Activated CD4-positive, CD25-positive, alpha-beta regulatory T cell treated with anti-CD3 and anti-CD28 coated beads, Interleukin-2, amount 50 U/mL, for 16 hours (primary cell): ENCODE measurements around the gene XXYLT1.

Experiments
- DNase-seq: peaks from one replicate; pipeline ENCODE4 v3.0.0-alpha.2; 2020; ENCODE audit warnings: low read depth, low spot score

XXYLT1 gene

DNA sequence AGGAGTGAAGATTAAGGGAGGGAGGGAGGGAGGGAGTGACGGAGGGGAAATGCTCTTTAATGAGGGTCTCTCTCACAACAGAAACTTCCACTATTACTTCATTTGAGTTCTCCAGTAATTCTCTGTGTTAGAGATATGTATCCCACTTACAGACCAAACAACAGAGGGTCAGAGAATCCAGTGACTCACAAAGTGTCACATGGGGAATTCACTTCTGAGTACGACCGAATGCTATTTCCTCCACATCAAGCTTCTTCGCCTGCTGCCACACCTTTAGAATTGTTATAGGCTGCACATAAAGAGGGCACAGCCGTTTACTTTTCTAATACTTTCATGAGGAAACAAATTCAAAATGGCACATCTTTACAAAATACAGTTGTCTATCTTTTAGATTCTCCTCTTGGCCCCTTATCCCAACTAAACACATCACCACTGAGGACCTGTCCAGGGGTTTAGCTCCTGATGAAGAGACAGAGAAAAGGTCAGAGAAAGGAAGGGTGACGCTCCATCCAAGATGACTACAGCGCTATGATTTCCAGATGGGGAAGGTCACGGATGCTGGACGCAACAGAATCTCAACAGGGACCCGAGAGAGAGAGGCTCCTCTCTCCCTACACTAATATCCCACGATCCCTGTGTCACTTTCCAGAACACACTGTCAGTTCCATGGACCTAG is 119.0 kb downstream of the XXYLT1 start:
- DNase-seq: no peak

DNA sequence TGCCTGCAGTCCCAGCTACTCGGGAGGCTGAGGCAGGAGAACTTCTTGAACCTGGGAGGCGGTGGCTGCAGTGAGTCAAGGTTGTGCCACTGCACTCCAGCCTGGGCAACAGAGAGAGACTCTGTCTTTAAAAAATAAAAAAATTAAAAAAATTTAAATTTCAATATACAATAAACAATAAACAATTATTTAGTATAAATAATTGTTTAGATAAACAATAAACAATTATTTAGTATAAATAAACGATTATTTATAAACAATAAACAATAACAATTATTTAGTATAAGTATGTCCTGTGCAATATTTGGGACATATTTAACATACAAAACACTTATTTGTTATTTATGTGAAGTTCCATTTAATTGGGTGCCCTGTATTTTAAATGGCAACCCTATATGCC is 119.6 kb downstream of the XXYLT1 start:
- DNase-seq: no peak

DNA sequence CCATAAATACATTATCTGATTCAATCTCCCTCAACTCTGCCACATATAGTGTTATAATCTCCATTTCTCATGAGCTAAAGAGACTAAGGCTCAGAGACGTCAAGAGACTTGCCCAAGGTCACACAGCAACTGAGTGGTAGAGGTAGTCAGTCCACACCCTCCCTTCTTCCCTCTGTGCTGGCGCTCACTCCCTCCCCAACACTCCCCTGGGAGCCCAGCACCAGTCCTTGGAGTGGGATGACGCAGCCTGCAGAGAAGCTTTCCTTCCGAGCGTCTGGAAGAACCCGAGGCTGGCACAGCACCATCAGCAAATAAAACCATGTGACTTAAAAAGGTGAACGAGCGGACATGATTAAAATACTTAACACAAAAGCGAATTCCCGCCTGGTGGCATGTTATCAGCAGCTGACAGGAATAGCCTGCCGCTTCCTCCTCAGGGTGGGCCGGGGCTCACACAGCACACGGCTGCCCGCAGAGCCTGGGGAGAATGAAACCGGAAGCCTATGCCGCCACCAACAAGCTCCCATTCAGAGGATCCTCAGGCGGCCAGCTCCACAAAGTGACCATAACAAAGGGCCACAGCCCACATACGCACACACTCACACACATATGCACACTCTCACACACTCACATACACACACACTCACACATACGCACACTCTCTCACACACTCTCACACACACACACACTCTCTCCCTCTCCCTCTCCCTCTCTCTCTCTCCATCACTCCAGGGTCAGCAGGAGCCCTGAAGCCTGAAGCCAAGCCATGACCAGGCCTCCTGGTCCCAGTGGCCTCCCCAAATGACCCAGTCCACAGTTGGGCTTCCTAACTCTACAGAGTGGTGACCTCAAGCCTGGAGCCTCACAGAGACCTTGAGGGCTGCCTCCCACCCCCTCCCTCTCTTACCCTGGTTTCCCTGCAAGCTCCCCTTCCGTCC is 120.5 kb downstream of the XXYLT1 start:
- DNase-seq: no peak

DNA sequence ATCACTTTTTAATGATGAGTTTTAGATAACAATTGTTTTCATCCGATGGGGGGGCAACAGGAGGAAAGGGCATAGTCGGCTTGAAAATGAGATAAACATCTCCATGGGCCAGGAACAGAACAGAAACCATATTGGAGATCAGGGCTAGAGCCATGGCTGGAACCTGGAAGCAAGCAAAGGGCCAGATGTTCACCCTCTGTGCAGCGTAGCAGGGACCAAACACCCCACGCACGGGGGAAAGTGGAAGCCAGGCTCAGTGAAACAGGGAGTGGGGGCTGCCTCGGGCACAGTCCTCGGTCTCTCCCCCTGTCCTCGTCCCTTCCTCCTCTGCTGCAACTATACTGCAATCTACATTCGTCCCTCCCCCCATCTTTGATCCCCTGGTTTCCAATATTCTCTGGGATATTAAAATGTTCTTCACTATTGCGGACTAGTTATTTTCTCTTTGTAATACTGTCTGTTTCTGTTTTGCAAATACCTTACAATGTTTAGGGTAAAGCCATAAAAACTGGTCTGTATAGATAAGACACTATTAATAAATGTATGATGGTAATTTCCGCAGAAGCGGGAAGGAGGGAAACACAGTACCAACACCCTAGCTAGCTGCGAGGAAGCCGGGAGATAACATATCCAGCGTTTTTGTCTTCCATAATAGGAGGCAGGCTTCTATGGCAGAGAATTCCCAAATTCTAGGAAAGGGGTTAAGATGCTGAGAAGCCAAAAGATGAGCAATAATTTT is 121.5 kb downstream of the XXYLT1 start:
- no peak for DNase-seq

DNA sequence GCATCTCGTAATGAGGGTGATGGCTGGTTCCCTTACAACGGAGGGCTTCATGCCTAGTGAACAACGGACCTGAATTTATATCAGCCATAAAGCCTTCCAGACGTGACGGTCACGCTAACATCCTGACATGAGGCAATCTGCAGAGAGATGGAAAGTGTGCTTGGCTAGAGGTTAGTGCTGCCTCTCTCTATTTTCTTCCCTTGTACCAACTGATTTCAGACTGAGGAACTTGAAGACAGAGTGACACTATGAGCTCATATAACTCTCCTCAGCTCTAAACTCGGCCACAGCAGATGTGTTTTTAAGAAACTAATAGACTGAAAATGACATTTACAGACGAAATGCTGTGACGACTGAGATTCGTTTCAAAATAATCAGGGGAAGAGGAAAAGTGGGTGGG is 122.4 kb downstream of the XXYLT1 start:
- DNase-seq: no peak

DNA sequence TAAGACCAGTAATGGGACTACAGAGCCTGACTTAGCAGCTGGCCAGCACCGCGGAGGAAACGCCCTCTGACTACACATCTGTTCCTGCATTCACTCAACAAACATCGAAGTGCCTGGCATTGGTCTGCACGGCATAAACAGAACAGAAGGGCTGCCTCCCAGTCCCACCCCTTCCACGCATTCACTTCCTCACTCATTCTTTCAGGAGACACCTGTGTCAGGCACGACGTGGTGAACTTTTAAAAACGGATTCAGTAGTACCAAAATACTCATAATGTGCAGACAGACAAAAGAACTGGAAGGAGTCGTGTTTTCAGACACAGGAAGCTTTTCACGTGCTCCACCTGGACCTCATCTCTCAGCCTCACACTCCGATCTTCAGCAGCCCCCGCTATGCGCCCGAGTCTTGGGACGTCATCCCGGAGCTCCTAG is 123.3 kb downstream of the XXYLT1 start:
- no peak for DNase-seq

DNA sequence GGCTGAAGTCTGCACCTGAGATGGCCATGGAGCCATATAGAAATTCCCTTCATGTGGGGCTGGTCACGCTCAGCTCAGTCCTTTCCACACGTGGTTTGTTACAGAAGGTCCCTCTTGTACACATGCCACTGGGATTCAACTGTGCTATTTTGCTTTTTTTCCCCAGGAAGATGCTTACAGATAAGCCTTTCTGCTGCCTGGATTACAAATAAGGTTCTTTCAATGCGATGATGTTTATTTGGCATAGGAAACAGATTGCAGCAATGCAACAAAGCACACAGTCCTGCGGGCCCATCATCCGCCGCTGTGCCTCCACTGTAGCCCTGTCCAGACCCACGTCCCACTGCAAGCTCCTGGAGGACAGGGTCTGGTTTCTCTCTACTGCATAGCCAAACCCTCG is 124.8 kb downstream of the XXYLT1 start:
- no peak for DNase-seq

DNA sequence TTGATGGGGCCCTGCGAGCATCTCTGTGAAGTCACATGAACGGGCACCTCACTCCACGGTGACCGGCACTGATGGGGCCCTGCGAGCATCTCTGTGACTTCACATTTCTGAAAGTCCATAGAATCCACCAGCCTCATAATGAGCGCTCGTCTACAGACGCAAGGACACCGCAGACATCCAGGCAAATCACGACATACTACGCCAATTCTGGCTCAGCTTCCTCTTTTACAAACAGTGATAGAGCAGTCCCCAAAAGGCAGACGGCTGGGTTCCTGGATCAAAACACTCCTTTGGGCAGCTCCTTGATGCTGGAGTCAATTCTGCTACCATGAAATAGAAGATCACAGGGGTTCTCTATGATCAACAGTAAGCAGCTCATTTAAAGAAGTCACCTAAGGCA is 125.4 kb downstream of the XXYLT1 start:
- no peak for DNase-seq

DNA sequence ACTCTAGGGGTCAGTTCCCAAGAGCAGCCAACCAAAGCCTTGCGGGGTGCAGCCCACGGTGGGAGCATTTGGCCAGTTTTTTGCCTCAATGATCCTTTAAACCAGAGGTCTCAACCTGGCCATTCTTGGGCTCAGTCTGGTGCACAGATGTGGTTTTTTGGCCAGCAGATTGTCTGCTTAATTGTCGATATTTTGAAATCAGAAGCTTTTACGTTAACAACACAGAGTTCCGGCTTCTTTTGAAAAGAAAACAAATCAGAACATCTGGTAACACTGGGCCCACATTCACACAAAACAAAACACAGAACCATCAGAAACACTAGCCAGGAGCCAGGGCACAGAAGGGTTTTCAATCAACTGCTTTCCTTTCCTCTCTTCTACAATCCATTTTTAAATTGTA is 127.7 kb downstream of the XXYLT1 start:
- no peak for DNase-seq

DNA sequence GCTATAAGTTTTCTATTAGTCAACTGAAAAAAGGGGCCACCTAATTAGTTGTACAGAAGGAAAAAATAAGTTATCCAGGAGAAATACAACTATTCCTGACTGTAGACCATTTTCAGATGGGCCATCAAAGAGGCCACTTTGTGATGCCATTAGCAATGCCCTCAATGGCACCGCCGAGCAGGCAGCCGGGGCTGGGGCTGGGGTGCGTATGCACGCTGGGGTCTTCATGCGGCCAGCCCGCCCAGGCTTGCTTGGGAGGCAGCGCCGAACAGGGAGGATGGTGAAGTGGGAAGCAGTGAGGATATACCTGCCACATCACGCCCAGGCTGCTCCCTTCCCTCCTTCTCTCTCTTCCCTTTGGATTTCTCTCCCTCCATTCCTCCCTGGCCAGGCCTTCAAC is 128.4 kb downstream of the XXYLT1 start:
- DNase-seq: no peak

DNA sequence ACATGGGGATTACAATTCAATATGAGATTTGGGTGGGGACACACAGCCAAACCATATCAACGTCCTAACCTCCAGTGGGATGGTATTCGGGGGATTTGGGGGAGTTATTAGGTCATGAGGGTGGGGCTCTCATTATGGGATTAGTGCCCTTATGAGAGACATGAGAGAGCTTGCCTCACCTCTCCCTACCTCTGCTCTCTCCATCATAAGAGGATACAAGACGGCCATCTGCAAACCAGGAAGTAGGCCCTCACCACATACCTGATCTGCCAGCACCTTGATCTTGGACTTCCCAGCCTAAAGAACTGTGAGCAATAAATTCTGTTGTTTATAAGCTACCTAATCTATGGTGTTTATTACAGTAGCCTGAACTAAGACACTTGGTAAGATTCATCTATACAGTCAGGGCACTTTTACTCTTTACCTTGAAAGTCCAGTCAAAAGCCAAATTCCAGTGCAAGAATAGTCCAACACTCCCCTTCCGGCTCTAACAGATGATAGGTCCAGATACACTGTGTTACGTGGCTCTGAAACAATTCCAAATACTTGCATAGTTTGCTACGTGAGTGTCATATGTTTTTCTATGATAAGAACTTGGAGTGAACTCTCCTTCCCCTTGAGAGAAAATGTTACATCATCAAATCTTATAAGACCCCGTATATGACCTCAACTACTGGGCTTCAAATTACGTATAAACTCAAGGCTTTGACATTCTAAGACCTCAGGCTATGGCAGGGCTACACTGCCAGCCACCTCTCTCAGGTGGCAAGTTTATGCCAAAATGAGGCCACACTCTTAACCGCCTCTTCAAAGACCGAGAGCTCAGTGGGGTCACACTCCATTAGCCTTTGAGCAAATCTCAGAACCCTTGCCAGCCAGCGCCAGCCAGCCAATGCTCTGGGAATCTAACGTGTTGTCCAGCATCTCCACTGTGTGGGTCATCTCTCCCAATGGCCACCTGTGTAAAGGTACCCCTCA is 129.9 kb downstream of the XXYLT1 start:
- no peak for DNase-seq

DNA sequence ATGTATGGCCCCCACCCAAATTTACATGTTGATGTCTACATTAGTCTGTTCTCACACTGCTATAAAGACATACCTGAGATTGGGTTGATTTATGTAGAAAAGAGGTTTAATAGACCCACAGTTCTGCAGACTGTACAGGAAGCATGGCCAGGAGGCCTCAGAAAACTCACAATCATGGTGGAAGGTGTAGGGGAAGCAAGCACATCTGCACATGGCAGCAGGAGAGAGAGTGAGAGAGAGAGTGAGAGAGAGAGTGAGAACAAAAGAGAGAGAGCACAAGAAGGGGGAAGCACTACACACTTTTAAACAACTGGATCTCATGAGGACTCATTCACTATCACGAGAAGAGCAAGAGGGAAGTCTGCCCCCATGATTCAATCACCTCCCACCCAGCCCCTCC is 130.5 kb downstream of the XXYLT1 start:
- DNase-seq: no peak

DNA sequence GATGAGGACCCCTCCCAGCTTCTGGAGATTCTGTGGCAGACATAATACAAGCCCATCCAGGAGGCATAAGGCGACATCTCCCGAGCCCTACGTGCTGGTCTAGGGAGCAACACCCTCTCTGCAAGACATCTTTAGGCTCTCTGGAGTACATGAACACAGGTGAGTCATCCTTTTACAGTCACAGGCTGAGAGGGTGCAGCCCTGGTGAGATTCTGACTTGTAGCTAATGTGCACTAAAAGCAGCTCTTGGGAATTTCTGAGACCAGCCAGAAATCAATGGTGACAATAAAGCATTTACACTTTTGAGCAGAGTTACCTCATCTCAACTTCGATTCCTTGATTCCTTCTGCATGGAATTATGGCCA is 131.1 kb downstream of the XXYLT1 start:
- no peak for DNase-seq

DNA sequence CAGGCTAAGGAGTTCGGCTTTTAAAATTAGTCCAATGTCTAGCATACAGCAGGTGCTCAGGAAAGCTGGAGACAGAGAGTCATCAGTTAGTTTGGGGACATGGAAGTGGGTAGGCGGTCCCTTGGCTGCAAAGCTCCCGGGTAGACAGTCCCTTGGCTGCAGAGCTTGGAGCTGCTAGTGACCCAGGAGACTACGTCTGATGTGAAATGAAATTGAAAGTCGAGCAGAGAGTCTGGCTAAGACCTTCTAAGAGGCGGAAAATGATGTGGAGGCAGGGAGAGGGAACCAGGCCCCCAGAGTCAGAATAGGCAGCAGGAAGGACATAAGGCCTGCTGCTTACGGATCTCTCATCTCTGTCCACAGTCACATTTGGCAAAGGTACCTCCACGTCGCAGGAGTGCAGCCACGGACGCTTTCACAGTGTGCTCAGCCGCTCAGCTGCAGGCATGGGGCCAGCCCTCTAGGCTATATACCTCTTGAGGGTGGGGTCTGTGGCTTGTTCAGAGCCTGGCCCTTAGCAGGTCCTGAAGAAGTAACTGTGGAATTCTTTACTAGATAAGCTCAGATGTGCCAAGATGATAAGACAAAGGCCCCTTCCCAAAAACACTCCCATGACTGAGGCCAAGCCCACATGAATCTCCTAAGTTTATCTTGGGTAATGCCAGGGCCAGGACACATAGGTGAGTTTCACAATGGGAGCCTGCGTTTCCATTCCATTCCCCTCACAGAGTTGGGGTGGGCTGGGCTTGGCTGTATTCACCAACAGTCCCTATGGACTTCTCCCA is 131.7 kb downstream of the XXYLT1 start:
- no peak for DNase-seq

DNA sequence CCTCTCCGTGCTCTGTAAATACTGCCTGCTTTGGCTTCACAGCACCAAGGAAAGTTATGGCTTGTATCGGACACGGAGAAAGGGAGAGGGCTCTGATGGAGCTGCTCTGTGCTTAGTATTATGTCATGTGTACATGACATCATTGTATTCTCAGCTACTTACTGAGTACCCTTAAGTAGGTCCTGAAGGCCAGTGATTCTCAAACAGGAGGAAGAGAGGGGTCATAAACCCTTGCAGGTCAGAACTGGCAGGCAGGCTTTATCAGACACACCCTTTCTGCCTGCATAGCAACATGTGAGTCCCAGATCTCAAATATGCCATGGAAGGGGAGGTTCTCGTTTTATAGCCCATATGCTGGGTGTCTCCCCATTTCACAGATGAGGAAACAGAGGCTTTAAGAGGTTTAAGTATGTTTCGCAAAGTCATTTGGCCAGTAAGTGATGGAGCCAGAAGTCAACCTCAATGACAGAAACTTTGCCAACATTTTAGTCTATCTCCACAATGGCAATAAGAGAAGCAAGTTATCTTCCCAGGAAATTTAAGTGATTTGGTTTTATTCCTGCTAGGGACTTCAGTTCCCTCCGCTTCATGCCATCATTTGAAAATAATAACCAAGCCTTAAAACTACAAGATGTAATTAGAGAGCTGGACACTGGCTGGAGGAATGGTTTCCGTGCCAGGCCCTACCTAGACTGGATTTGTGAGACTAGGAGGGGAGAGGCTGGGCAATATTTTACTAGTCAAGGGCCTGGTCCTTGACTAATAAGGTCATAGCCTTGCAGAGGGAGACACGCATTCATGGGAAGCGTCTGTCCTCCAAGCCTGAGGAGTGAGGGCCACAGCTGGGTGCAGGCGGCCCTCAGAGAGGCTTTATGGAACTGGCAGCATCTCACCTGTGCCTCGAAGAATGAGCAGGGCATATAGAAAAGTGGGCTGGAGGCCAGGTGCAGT is 133.0 kb downstream of the XXYLT1 start:
- no peak for DNase-seq

DNA sequence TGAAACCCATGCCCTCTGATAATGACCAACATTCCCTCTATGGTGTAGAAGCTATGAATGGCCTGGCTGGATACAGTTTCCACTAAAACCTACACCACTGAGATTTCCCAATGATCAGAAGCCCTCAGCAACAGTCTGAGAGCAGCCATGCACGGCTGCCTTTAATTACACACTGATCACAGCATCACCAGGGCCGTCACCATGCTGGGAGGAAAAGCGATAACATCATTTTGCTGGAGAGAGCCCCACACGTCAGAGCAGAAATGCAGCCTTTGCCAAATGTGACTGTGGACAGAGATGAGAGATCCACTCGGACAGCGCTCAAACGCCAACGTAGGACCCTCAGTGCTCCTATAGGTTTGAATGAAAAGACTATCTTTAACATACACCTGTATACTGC is 135.0 kb downstream of the XXYLT1 start:
- no peak for DNase-seq

DNA sequence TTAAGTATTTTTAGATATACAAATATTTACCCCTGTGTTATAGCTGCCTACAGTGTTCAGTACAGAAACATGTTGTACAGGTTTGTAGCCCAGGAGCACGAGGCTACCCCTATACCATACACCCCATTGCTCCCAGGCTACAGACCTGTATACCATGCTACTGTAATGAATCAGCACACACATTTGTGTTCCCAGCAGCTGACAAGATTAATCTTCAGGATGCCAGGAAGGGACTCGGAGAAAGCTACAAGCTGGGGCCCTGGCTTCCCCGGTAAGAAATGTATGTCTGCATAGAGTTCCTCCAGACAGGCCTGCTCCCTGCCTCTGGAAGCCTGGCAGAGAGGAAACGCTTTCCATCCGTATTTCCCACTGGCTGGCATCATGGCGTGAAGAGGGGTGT is 136.5 kb downstream of the XXYLT1 start:
- DNase-seq: no peak

DNA sequence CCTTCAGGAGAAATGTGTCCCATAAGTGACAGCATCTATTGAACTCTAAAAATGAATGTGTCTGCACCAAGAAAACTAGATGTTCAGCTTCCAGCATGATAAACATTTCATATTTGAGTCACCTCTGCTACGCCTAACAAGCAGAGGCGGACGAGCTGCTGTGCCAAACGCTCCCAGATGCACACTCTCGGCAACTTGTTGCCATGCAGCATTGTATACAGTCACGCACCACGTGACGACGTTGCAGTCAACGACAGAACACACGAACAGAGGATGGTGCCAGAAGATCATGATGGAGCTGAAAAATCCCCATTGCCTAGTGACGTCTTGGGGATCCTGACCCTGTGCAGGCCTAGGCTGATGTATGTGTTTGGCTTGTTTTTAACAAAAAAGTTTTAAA is 137.5 kb downstream of the XXYLT1 start:
- DNase-seq: peak; percentile 51

DNA sequence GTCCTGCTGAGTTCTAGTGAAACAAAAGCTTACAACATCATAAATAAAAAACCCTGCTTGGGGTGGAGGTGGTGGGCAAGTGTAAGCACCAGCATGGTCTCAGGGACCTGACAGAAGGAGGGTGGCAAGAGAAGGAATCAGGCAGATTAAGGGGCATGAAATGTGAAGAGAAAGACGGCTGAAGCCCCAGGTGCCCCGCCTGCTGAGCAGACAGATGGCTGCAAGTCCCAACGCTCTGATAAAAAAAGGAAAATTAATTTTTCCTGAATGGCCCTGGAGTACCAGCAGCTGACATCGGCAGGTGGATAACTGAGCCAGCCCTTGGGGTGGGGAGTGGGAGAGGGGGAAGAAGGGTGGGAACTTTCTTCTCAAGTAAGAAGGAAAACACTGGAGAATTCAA is 137.9 kb downstream of the XXYLT1 start:
- DNase-seq: no peak
